ENCODE data around the gene HES4. TPM values are rescaled to one million over a fixed set of nuclear protein-coding genes. Genes with fewer than 3 reads are reported as not detected.
A peak's percentile ranks its signal among the peaks of the same experiment; 100 is the strongest.

HES4 gene
- total and polyA plus RNA-seq, 2 of the 13 experiments (the other 11 are each of a cell fraction or from before 2014, with no cell fraction given) = 8.8 to 10.6 TPM

DNA sequence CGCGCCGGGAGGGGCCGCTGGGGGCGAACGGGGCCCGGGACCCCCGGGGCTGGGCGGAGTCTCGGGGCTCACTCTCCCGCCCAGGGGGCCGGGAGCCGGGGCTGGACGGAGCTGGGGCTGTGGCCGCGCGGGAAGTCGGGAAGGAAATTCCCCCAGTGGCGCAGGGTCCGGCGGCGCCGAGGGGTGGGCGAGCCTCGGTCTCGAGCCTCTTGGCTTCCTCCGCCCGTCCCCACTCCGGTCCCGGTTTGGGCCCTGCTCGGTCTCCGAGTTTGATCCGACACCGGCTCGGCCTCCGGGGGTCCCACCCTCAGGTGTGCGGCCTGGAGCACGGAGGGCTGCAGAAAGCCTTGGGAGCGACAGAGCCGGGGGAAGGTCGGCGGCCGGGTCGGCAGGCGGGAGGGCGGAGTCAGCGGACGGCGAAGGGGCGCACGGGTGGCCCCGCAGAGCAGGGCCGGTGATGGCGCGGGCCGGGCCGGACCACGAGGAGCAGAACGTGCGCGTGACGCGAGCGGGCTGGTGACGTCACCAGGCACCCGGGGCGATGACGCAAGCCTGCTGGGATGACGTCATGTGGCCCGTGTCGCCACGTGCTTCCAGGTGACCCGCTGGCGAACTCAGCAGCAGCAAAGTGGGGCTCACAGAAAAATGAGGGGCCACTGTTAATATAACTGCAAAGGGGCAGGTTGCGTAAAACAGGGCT, 610 bp upstream of the HES4 start (continued):
- TF ChIP-seq ZNF550 (CRISPR knock-in tag; IDR thresholded peaks at IDR 0.05; ENCODE audit: borderline replicate concordance) (peak; percentile 52; the same call in 1 of the 2 replicates), FOXA1 (IDR thresholded peaks at IDR 0.05) (no peak), FOXA1 (CRISPR knock-in tag; IDR thresholded peaks at IDR 0.05) (no peak), KDM4B (CRISPR knock-in tag; IDR thresholded peaks at IDR 0.05) (no peak), MIER3 (CRISPR knock-in tag; IDR thresholded peaks at IDR 0.05; ENCODE audit: borderline replicate concordance) (peak; percentile 65; the same call in 1 of the 2 replicates), NKX3-1 (CRISPR knock-in tag; IDR thresholded peaks at IDR 0.05) (peak; percentile 19; the same call in 1 of the 2 replicates), CEBPB (IDR thresholded peaks at IDR 0.05; ENCODE audit: borderline replicate concordance, low read depth, low read length) (peak; percentile 96), EP300 (IDR thresholded peaks at IDR 0.05; ENCODE audit: low read depth in 2 of 2, low read length in 2 of 2) (no peak), EP300 (CRISPR knock-in tag; IDR thresholded peaks at IDR 0.05; ENCODE audit: borderline replicate concordance) (peak; percentile 44; the same call in 1 of the 2 replicates), NCOA1 (CRISPR knock-in tag; IDR thresholded peaks at IDR 0.05) (peak; percentile 34; the same call in 1 of the 2 replicates), PHF20 (CRISPR knock-in tag; IDR thresholded peaks at IDR 0.05) (no peak), NFYC (CRISPR knock-in tag; IDR thresholded peaks at IDR 0.05) (peak; percentile 44; the same call in 1 of the 2 replicates), SMAD9 (CRISPR knock-in tag; IDR thresholded peaks at IDR 0.05) (no peak), ERF (CRISPR knock-in tag; IDR thresholded peaks at IDR 0.05) (peak; percentile 48; the same call in 1 of the 2 replicates), MIXL1 (CRISPR knock-in tag; IDR thresholded peaks at IDR 0.05) (no peak; the same call in 1 of the 2 replicates), ZMYM3 (CRISPR knock-in tag; IDR thresholded peaks at IDR 0.05) (0 out of 2 replicates have a peak, but pooled peaks have one; percentile 12), PTBP1 (IDR thresholded peaks at IDR 0.05; ENCODE audit: low read depth, low read length, poor library complexity, severe bottlenecking) (peak; percentile 56), MLLT10 (CRISPR knock-in tag; IDR thresholded peaks at IDR 0.05) (no peak), ZNF83 (CRISPR knock-in tag; IDR thresholded peaks at IDR 0.05; ENCODE audit: borderline replicate concordance) (peak; percentile 48; the same call in 1 of the 2 replicates), ARNTL (CRISPR knock-in tag; IDR thresholded peaks at IDR 0.05) (peak; percentile 94)
- TF ChIP-seq, protein P1, sequence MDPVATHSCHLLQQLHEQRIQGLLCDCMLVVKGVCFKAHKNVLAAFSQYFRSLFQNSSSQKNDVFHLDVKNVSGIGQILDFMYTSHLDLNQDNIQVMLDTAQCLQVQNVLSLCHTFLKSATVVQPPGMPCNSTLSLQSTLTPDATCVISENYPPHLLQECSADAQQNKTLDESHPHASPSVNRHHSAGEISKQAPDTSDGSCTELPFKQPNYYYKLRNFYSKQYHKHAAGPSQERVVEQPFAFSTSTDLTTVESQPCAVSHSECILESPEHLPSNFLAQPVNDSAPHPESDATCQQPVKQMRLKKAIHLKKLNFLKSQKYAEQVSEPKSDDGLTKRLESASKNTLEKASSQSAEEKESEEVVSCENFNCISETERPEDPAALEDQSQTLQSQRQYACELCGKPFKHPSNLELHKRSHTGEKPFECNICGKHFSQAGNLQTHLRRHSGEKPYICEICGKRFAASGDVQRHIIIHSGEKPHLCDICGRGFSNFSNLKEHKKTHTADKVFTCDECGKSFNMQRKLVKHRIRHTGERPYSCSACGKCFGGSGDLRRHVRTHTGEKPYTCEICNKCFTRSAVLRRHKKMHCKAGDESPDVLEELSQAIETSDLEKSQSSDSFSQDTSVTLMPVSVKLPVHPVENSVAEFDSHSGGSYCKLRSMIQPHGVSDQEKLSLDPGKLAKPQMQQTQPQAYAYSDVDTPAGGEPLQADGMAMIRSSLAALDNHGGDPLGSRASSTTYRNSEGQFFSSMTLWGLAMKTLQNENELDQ (CRISPR knock-in tag; IDR thresholded peaks at IDR 0.05; ENCODE audit: borderline replicate concordance) = no peak
- TF ChIP-seq, protein P2, sequence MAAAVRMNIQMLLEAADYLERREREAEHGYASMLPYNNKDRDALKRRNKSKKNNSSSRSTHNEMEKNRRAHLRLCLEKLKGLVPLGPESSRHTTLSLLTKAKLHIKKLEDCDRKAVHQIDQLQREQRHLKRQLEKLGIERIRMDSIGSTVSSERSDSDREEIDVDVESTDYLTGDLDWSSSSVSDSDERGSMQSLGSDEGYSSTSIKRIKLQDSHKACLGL (CRISPR knock-in tag; IDR thresholded peaks at IDR 0.05) = peak; percentile 79
- TF ChIP-seq, protein P3, sequence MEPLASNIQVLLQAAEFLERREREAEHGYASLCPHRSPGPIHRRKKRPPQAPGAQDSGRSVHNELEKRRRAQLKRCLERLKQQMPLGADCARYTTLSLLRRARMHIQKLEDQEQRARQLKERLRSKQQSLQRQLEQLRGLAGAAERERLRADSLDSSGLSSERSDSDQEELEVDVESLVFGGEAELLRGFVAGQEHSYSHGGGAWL (CRISPR knock-in tag; IDR thresholded peaks at IDR 0.05) = peak; percentile 92
- TF ChIP-seq, protein P4, sequence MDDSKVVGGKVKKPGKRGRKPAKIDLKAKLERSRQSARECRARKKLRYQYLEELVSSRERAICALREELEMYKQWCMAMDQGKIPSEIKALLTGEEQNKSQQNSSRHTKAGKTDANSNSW (CRISPR knock-in tag; IDR thresholded peaks at IDR 0.05; ENCODE audit: borderline replicate concordance) = no peak
- TF ChIP-seq, protein P5, sequence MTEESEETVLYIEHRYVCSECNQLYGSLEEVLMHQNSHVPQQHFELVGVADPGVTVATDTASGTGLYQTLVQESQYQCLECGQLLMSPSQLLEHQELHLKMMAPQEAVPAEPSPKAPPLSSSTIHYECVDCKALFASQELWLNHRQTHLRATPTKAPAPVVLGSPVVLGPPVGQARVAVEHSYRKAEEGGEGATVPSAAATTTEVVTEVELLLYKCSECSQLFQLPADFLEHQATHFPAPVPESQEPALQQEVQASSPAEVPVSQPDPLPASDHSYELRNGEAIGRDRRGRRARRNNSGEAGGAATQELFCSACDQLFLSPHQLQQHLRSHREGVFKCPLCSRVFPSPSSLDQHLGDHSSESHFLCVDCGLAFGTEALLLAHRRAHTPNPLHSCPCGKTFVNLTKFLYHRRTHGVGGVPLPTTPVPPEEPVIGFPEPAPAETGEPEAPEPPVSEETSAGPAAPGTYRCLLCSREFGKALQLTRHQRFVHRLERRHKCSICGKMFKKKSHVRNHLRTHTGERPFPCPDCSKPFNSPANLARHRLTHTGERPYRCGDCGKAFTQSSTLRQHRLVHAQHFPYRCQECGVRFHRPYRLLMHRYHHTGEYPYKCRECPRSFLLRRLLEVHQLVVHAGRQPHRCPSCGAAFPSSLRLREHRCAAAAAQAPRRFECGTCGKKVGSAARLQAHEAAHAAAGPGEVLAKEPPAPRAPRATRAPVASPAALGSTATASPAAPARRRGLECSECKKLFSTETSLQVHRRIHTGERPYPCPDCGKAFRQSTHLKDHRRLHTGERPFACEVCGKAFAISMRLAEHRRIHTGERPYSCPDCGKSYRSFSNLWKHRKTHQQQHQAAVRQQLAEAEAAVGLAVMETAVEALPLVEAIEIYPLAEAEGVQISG (CRISPR knock-in tag; IDR thresholded peaks at IDR 0.05) = peak; percentile 66

Data from HepG2 (cell line).